Fibroblast of the aortic adventitia (primary cell): ENCODE measurements around the gene NUDT19. TPM values are rescaled to one million over a fixed set of nuclear protein-coding genes. Genes with fewer than 3 reads are reported as not detected.

Experiments
- DNase-seq: peaks from one replicate; pipeline ENCODE4 v3.0.0-alpha.2; 2010; ENCODE audit warnings: low read depth
- H3K4me3 ChIP-seq: 2 replicates; pipeline ENCODE4 v1.5.1; 2011; ENCODE audit warnings: low read depth, mild to moderate bottlenecking, control low read depth, low read length, moderate library complexity
- total RNA-seq: library from RNA; depleted of rRNA; stranded (reverse); fragments of >200 nt; gene quantifications from 2 replicates; pipeline ENCODE4 v1.2.3, GENCODE V29; 2012; ENCODE audit warnings: low replicate concordance
- TF ChIP-seq, protein P1 (sequence below): IDR thresholded peaks from 2 replicates; pipeline ENCODE4 v1.5.1; 2011; ENCODE audit warnings: mild to moderate bottlenecking, low read length, control low read depth, inconsistent platforms; ENCODE audit not compliant: insufficient read depth

NUDT19 gene
- total RNA-seq, 1 donor = 10.2 TPM

- TF ChIP-seq, protein P1, sequence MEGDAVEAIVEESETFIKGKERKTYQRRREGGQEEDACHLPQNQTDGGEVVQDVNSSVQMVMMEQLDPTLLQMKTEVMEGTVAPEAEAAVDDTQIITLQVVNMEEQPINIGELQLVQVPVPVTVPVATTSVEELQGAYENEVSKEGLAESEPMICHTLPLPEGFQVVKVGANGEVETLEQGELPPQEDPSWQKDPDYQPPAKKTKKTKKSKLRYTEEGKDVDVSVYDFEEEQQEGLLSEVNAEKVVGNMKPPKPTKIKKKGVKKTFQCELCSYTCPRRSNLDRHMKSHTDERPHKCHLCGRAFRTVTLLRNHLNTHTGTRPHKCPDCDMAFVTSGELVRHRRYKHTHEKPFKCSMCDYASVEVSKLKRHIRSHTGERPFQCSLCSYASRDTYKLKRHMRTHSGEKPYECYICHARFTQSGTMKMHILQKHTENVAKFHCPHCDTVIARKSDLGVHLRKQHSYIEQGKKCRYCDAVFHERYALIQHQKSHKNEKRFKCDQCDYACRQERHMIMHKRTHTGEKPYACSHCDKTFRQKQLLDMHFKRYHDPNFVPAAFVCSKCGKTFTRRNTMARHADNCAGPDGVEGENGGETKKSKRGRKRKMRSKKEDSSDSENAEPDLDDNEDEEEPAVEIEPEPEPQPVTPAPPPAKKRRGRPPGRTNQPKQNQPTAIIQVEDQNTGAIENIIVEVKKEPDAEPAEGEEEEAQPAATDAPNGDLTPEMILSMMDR = no peak
- no peak for DNase-seq
These were observed 25.5 kb upstream of the NUDT19 start for GRCh38 chr19:32666084-32666483.

DNA sequence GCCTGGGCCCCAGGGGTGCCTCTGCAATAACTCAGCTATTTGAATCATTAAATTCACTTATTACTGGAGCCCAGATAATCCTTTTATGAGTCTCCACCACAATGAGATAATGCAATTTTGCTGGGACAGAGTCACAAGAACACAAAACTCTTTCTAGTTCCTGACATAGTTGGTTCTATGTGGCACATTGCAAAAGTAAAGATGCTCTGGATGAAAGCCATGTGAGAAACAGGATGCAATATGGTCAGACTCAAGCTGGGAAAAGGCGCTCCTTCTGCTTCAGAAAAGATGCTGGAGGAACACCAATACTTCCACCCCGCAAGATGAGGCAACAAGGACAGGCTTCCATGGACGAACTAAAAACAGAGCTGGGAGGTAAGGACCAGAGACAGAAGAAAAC, 22.3 kb upstream of the NUDT19 start:
- TF ChIP-seq, protein P1 = no peak
- no peak overlapping the region for H3K4me3 ChIP-seq
- DNase-seq = no peak

More at GRCh38 chr19:32666084-32666483, 25.5 kb upstream of the NUDT19 start:
- H3K4me3 ChIP-seq = no peak overlapping the region

DNA sequence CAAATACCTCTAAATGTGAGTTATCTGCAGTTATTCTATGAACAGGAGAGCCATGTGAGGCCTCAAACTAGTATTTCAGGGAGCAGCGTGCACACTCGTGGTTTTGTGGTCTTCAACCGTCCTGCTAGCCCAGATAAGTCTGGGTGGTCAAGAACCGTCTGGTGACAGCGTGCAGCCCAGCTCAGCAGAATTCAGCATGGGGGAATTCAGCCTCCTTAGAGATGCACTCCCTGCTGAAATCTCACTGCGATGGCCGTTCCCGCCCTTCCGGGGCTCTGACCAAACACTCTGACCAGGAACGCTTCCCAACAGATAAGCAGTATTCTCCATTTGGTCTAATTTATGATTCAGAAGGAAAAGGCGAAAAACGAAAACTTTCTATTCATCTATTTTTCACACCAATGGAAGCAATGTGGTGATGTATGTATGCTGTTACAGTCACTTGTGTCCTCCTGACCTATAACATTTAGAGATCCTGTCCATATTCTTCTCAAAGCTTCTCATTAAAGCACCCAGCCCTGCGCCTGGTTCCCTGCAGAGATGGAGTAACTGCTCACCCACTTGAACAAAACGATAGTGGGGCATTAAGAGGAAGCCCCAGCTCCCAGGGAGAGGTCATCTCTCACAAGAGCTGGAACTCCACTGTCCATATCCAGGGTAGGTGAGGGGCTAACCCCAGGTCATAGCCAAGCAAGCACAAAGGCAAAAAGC, 19.6 kb upstream of the NUDT19 start:
- TF ChIP-seq, protein P1 = no peak
- peak; percentile 43 for DNase-seq
- H3K4me3 ChIP-seq = no peak overlapping the region

DNA sequence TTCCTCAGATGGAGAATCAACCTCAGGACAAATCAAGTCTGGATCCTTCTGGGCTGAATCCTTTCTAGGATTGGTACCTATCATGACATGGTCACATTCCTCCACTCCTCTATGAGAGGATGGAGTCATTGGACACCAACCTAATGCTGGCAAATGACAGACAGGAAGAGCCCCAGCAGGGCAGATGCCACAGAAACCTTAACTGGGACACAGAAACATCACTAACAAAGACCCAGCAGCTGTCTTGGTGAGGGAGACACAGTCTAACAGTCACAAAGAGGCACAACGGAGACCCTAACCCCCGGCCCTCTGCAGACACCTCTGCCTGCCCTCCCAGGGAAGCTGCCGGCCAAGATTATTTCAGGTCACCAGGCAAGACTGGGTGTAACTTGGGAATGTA, 18.8 kb upstream of the NUDT19 start:
- no peak for DNase-seq
- no peak overlapping the region for H3K4me3 ChIP-seq
- TF ChIP-seq, protein P1 = no peak

DNA sequence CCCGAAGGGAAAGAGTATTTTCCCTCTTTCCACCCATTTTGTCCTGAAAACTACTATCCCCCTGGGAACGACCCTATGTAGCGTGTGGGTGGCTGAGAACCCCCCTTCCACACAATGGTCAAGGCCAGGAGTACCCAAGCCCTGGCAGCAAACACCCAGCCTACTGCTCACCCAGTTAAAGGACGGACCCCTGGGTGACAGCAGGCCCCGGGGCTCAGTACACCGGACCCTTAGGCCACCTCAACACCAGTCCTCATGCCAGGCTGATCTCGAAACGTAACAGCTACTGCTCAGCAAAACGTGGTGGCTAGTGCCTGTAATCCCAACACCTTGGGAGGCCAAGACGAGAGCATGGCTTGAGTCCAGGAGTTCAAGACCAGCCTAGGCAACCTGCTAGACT, 18.0 kb upstream of the NUDT19 start:
- H3K4me3 ChIP-seq = peak overlapping the region; percentile 9

DNA sequence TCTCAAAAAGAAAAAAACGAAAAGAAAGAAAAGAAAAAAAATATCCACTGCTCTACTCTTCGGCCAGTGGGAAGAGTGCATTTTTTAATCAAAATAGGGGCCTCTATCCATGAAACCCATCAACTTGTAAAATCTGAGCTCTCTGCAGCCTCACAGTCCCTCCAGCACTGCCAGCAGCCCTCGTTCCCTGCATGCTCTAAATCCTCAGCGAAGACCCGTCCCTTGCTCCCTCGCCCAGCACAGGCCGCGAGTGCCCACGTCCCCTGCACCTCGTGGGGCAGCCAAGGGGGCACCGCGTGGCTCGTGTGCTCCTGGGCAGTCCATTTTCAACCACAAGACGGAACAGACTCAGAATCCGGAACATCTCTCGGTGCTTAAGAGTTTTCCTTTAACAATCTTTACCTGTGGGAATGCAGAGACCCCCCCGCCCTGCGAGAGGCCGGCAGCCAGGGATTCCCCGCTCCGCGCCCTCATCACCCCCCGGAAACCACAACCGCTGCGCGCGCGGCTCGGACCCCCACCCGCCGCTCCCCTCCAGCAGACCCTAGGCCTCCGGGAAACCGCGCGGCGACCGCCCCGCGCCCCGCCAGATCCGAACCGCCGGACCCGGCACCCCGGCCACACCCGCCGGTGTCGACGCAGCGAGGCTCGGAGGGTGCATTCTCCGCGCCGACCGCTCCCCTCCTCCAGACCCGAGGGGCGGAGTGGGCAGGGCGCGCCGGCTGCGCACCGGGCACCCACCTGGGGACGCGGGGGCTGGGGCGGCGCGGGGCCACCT, 17.3 kb upstream of the NUDT19 start:
- TF ChIP-seq, protein P1 = no peak
- no peak for DNase-seq
- peak overlapping the region; percentile 95 for H3K4me3 ChIP-seq

More for the DNA sequence above, 18.0 kb upstream of the NUDT19 start:
- DNase-seq = no peak
- TF ChIP-seq, protein P1 = no peak
